HG03442 (cell line): ENCODE measurements around the gene FITM2.

Experiments used
- ATAC-seq: cut with Tn5 transposase; IDR thresholded peaks from one replicate; pipeline ENCODE4 v1.9.1; 2021; ENCODE audit warnings: mild to moderate bottlenecking, moderate library complexity; ENCODE audit not compliant: unreplicated experiment

FITM2 gene

GRCh38 chr20:44284032-44284431, 27.0 kb downstream of the FITM2 start:
- no peak for ATAC-seq

- no peak for ATAC-seq
Observed at GRCh38 chr20:44282192-44282591, 28.8 kb downstream of the FITM2 start.

- ATAC-seq = no peak
Observed at GRCh38 chr20:44280387-44280786, 30.6 kb downstream of the FITM2 start.

GRCh38 chr20:44279228-44279627, 31.8 kb downstream of the FITM2 start:
- ATAC-seq = no peak

- ATAC-seq = no peak
Observed at GRCh38 chr20:44274303-44275017, 36.5 kb downstream of the FITM2 start.

- ATAC-seq = no peak
Observed at GRCh38 chr20:44273231-44274215, 37.5 kb downstream of the FITM2 start.

- no peak for ATAC-seq
Observed at GRCh38 chr20:44271915-44272663, 38.9 kb downstream of the FITM2 start.

- ATAC-seq = no peak
Observed at GRCh38 chr20:44268802-44269201, 42.2 kb downstream of the FITM2 start.

- no peak for ATAC-seq
Observed at GRCh38 chr20:44264287-44264686, 46.7 kb downstream of the FITM2 start.

GRCh38 chr20:44258226-44258890, 52.6 kb downstream of the FITM2 start:
- ATAC-seq = no peak

- ATAC-seq = no peak
Observed at GRCh38 chr20:44256961-44257360, 54.0 kb downstream of the FITM2 start.

GRCh38 chr20:44255942-44256341, 55.1 kb downstream of the FITM2 start:
- ATAC-seq = no peak

GRCh38 chr20:44254073-44254472, 56.9 kb downstream of the FITM2 start:
- ATAC-seq = no peak

GRCh38 chr20:44253528-44253927, 57.5 kb downstream of the FITM2 start:
- ATAC-seq = no peak
